H9 (cell line): Measurements from ENCODE around the gene BABAM1. TPM values are rescaled to one million over a fixed set of nuclear protein-coding genes. Genes with fewer than 3 reads are reported as not detected.

Experiments
- DNase-seq: peaks from one replicate; pipeline ENCODE4 v3.0.0-alpha.2; 2017
- H2AFZ ChIP-seq: one replicate; pipeline ENCODE4 v1.6.1; 2013; ENCODE audit warnings: mild to moderate bottlenecking, low read length, control low read depth, moderate library complexity
- H2AK5ac ChIP-seq: 2 replicates; pipeline ENCODE4 v1.6.1; 2013; ENCODE audit warnings: low read length, control low read depth, mixed read lengths; ENCODE audit not compliant: insufficient read length
- H2BK120ac ChIP-seq: one replicate; pipeline ENCODE4 v1.6.1; 2013; ENCODE audit warnings: low read depth, mild to moderate bottlenecking, low read length, control low read depth, inconsistent platforms; ENCODE audit not compliant: poor library complexity, severe bottlenecking
- H2BK12ac ChIP-seq: 2 replicates; pipeline ENCODE4 v1.6.1; 2013; ENCODE audit warnings: low read length, control low read depth, mixed read lengths, low read depth; ENCODE audit not compliant: insufficient read length
- H2BK15ac ChIP-seq: 2 replicates; pipeline ENCODE4 v1.6.1; 2013; ENCODE audit warnings: low read depth, low read length, control low read depth
- H2BK20ac ChIP-seq: one replicate; pipeline ENCODE4 v1.6.1; 2013; ENCODE audit warnings: low read depth, mild to moderate bottlenecking, low read length, control low read depth, inconsistent platforms; ENCODE audit not compliant: poor library complexity, severe bottlenecking
- H2BK5ac ChIP-seq: 2 replicates; pipeline ENCODE4 v1.6.1; 2013; ENCODE audit warnings: low read length, control low read depth, mixed read lengths; ENCODE audit not compliant: insufficient read length
- H3K14ac ChIP-seq: 2 replicates; pipeline ENCODE4 v1.6.1; 2013; ENCODE audit warnings: low read length, control low read depth; ENCODE audit not compliant: insufficient read depth
- H3K18ac ChIP-seq: 2 replicates; pipeline ENCODE4 v1.6.1; 2013; ENCODE audit warnings: low read depth, mild to moderate bottlenecking, mixed read lengths, low read length, control low read depth; ENCODE audit not compliant: insufficient read length
- H3K23ac ChIP-seq: 2 replicates; pipeline ENCODE4 v1.6.1; 2013; ENCODE audit warnings: low read length, control low read depth, mixed read lengths, low read depth; ENCODE audit not compliant: insufficient read length
- H3K23me2 ChIP-seq: 2 replicates; pipeline ENCODE4 v1.6.1; 2013; ENCODE audit warnings: low read depth, mild to moderate bottlenecking, mixed read lengths, low read length, control low read depth; ENCODE audit not compliant: insufficient read length, poor library complexity, severe bottlenecking
- H3K27ac ChIP-seq: 2 replicates; pipeline ENCODE4 v1.5.1; 2013; ENCODE audit warnings: low read length, control low read depth, mixed read lengths, low read depth; ENCODE audit not compliant: insufficient read length
- H3K27me3 ChIP-seq: 2 replicates; pipeline ENCODE4 v1.6.1; 2013; ENCODE audit warnings: low read length, control low read depth, inconsistent platforms; ENCODE audit not compliant: insufficient read depth
- H3K4ac ChIP-seq: 2 replicates; pipeline ENCODE4 v1.6.1; 2013; ENCODE audit warnings: low read depth, mild to moderate bottlenecking, control low read depth, inconsistent platforms, low read length, moderate library complexity
- H3K4me1 ChIP-seq: 2 replicates; pipeline ENCODE4 v1.6.1; 2013; ENCODE audit warnings: low read length, control low read depth, inconsistent platforms; ENCODE audit not compliant: insufficient read depth
- H3K4me2 ChIP-seq: 2 replicates; pipeline ENCODE4 v1.6.1; 2013; ENCODE audit warnings: low read length, control low read depth, mixed read lengths; ENCODE audit not compliant: insufficient read length, insufficient read depth
- H3K56ac ChIP-seq: 2 replicates; pipeline ENCODE4 v1.6.1; 2013; ENCODE audit warnings: low read depth, mild to moderate bottlenecking, mixed read lengths, low read length, control low read depth; ENCODE audit not compliant: insufficient read length
- H3K79me1 ChIP-seq: 2 replicates; pipeline ENCODE4 v1.6.1; 2013; ENCODE audit warnings: low read depth, mild to moderate bottlenecking, moderate library complexity, low read length, control low read depth, inconsistent platforms; ENCODE audit not compliant: insufficient read depth, poor library complexity, severe bottlenecking
- H3K79me2 ChIP-seq: 2 replicates; pipeline ENCODE4 v1.6.1; 2013; ENCODE audit warnings: low read length, control low read depth, inconsistent platforms; ENCODE audit not compliant: insufficient read depth
- H3K9ac ChIP-seq: 2 replicates; pipeline ENCODE4 v1.6.1; 2013; ENCODE audit warnings: low read length, control low read depth, mixed read lengths; ENCODE audit not compliant: insufficient read length; ENCODE audit errors: extremely low read depth
- H3K9me3 ChIP-seq: one replicate; pipeline ENCODE4 v1.6.1; 2013; ENCODE audit warnings: low read depth, low read length, inconsistent platforms; ENCODE audit not compliant: control insufficient read depth
- H3T11ph ChIP-seq: one replicate; pipeline ENCODE4 v1.6.1; 2013; ENCODE audit warnings: mild to moderate bottlenecking, low read length, control low read depth, inconsistent platforms
- H4K20me1 ChIP-seq: one replicate; pipeline ENCODE4 v1.6.1; 2013; ENCODE audit not compliant: control insufficient read depth, insufficient read length, insufficient read depth
- H4K5ac ChIP-seq: 2 replicates; pipeline ENCODE4 v1.6.1; 2013; ENCODE audit warnings: low read depth, mild to moderate bottlenecking, mixed read lengths, low read length, control low read depth; ENCODE audit not compliant: insufficient read length
- H4K8ac ChIP-seq: replicated peaks from 2 replicates; pipeline ENCODE4 v1.6.1; 2013; ENCODE audit warnings: low read length, control low read depth, mixed read lengths, low read depth; ENCODE audit not compliant: insufficient read length
- H4K91ac ChIP-seq: 2 replicates; pipeline ENCODE4 v1.6.1; 2013; ENCODE audit warnings: low read depth, mild to moderate bottlenecking, moderate library complexity, mixed read lengths, low read length, control low read depth; ENCODE audit not compliant: insufficient read length
- H3K27ac Mint-ChIP-seq, 3 experiments: 2 replicates in 2 of 3; 3 replicates in 1 of 3; pipeline ENCODE4 v1.8.0; 2020 to 2021; ENCODE audit warnings: mixed read lengths in 3 of 3, mild to moderate bottlenecking in 1 of 3, moderate library complexity in 1 of 3
- H3K27me3 Mint-ChIP-seq: 2 replicates; pipeline ENCODE4 v1.8.0; 2021; ENCODE audit warnings: low read depth, mild to moderate bottlenecking, moderate library complexity, mixed read lengths
- H3K36me3 Mint-ChIP-seq, 3 experiments: 2 replicates in 2 of 3; 3 replicates in 1 of 3; pipeline ENCODE4 v1.8.0; 2020 to 2021; ENCODE audit warnings: low read depth in 3 of 3, mixed read lengths in 3 of 3; ENCODE audit not compliant: insufficient read depth in 1 of 3
- H3K4me1 Mint-ChIP-seq, 2 experiments: 2 replicates each; pipeline ENCODE4 v1.8.0; 2020; ENCODE audit warnings: mixed read lengths in 2 of 2
- H3K4me3 Mint-ChIP-seq, 2 experiments: 2 replicates in 1 of 2; 3 replicates in 1 of 2; pipeline ENCODE4 v1.8.0; 2020 to 2021; ENCODE audit warnings: mild to moderate bottlenecking in 2 of 2, mixed read lengths in 2 of 2, moderate library complexity in 1 of 2
- H3K9me3 Mint-ChIP-seq, 2 experiments: 2 replicates in 1 of 2; 3 replicates in 1 of 2; pipeline ENCODE4 v1.8.0; 2020; ENCODE audit warnings: mild to moderate bottlenecking in 2 of 2, mixed read lengths in 2 of 2, moderate library complexity in 1 of 2
- CTCF ChIP-seq: fragments of 200-600 bp; sonication (generic); conservative IDR thresholded peaks from 3 replicates; pipeline ENCODE4 v1.8.0; 2021; ENCODE audit warnings: antibody characterized with exemption, mild to moderate bottlenecking
- WGBS: extraction: QIAGEN DNeasy Blood & Tissue Kit; methylation state at CpG from one replicate; pipeline ENCODE4 v1.1.7; 2013; ENCODE audit warnings: missing lambda C conversion rate, low lambda C conversion rate, mixed read lengths; ENCODE audit not compliant: insufficient read length; ENCODE audit errors: extremely low coverage; 5-methylcytosine and 5-hydroxymethylcytosine counted together
- total RNA-seq: library from RNA; stranded (reverse); gene quantifications from 2 replicates; pipeline ENCODE4 v1.2.1, GENCODE V29; 2021

Gene BABAM1
- total RNA-seq, 1 experiment from 2014 or later: 130 TPM

- no peaks in the 10 kb centered on the region for H3K79me1 ChIP-seq
- H3K9me3 ChIP-seq: no peaks in the 10 kb centered on the region
- H2BK120ac ChIP-seq: no peak overlapping the region
- no peaks in the 10 kb centered on the region for H3K27me3 Mint-ChIP-seq
- no peak overlapping the region for H2BK15ac ChIP-seq
- DNase-seq: no peak
- no peak overlapping the region for H3K4me2 ChIP-seq
- H3K4me3 Mint-ChIP-seq: no peak overlapping the region
- H2BK12ac ChIP-seq: no peak overlapping the region
- H3K9ac ChIP-seq: no peak overlapping the region
- H3K79me2 ChIP-seq: no peaks in the 10 kb centered on the region
- H3K23ac ChIP-seq: no peak overlapping the region
- no CpG with 5 or more reads among the region's 14 CpGs for WGBS
- no peak overlapping the region for H3K18ac ChIP-seq
- H3K14ac ChIP-seq: no peak overlapping the region
- no peak overlapping the region for H3K27ac ChIP-seq
- H2AFZ ChIP-seq: no peak overlapping the region
- no peak overlapping the region for H2BK5ac ChIP-seq
- no peak overlapping the region for H4K91ac ChIP-seq
- no peak for TF ChIP-seq CTCF
- no peaks in the 10 kb centered on the region for H3K23me2 ChIP-seq
- peaks cover 13 to 24% (median 21%) of the 10 kb centered on the region in 3 experiments for H3K36me3 Mint-ChIP-seq
- H3K4me1 Mint-ChIP-seq: peaks cover 2 to 10% of the 10 kb centered on the region in 2 experiments; a peak in 3 of 4 replicates
- no peak overlapping the region for H4K5ac ChIP-seq
- H3K4ac ChIP-seq: no peak overlapping the region
- no peak overlapping the region for H2BK20ac ChIP-seq
- peak overlapping the region; percentile 9 for H4K8ac ChIP-seq
- no peaks in the 10 kb centered on the region for H3K27me3 ChIP-seq
- H4K20me1 ChIP-seq: no peaks in the 10 kb centered on the region
- peak overlapping the region in 2 of 3 experiments; percentile 34 to 48; a peak in 1 of 7 replicates for H3K27ac Mint-ChIP-seq
- H3T11ph ChIP-seq: no peak overlapping the region
- H3K9me3 Mint-ChIP-seq: no peaks in the 10 kb centered on the region
- H2AK5ac ChIP-seq: no peak overlapping the region
- H3K4me1 ChIP-seq: no peaks in the 10 kb centered on the region
- H3K56ac ChIP-seq: no peak overlapping the region
These were observed 47.0 kb upstream of the BABAM1 start for GRCh38 chr19:17220207-17220758.
